GM12891 (cell line): ENCODE results near the gene BEST2.

ENCODE experiments used
- DNase-seq: peaks from one replicate; pipeline ENCODE4 v3.0.0; 2011; ENCODE audit warnings: low spot score; ENCODE audit not compliant: insufficient read length
- FAIRE-seq: peaks from 2 replicates; lab custom pipeline; 2011; peaks lifted over from hg19 to GRCh38; lab: Jason Lieb, UNC
- PAX5 ChIP-seq: IDR thresholded peaks from 2 replicates; pipeline ENCODE4 v1.6.1; 2011; ENCODE audit warnings: low read length, moderate library complexity, mild to moderate bottlenecking; ENCODE audit not compliant: insufficient read depth, severe bottlenecking
- POLR2A ChIP-seq: IDR thresholded peaks from 2 replicates; pipeline ENCODE4 v1.6.1; 2011; ENCODE audit warnings: low read depth, low read length, control low read depth
- POLR2AphosphoS5 ChIP-seq: IDR thresholded peaks from 2 replicates; pipeline ENCODE4 v1.6.1; 2011; ENCODE audit warnings: low read depth, low read length, control low read depth
- POU2F2 ChIP-seq: IDR thresholded peaks from 2 replicates; pipeline ENCODE4 v1.6.1; 2011; ENCODE audit warnings: low read depth, mild to moderate bottlenecking, control low read depth, low read length, moderate library complexity
- SPI1 ChIP-seq: IDR thresholded peaks from 2 replicates; pipeline ENCODE4 v1.6.1; 2011; ENCODE audit warnings: low read depth, low read length, control low read depth
- TAF1 ChIP-seq: IDR thresholded peaks from 2 replicates; pipeline ENCODE4 v1.6.1; 2011; ENCODE audit warnings: low read depth, low read length, control low read depth

The BEST2 gene

DNA sequence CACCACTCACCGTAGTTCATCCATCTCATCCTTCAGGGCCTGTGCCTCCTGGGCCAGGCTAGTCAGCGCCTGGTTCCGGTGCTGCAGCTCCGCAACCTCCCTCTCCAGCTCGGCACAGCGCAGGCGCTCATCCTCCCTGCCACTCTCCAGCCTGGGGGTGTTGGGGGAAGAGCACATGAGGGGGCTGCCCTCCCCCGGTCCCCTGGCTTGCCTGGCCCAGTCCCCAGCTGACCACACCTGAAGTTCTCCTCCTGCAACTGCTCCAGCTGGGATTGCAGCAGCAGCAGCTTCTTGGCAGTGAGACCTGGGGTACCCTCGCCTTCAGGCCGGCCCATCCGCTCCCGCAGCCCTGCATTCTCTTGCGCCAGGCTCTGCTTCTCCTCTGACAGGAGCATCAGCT, 19.3 kb downstream of the BEST2 start:
- TF ChIP-seq POLR2A (no peak), POLR2AphosphoS5 (no peak), PAX5 (no peak), POU2F2 (no peak), TAF1 (no peak), SPI1 (no peak)
- no peak for DNase-seq
- no peak for FAIRE-seq

DNA sequence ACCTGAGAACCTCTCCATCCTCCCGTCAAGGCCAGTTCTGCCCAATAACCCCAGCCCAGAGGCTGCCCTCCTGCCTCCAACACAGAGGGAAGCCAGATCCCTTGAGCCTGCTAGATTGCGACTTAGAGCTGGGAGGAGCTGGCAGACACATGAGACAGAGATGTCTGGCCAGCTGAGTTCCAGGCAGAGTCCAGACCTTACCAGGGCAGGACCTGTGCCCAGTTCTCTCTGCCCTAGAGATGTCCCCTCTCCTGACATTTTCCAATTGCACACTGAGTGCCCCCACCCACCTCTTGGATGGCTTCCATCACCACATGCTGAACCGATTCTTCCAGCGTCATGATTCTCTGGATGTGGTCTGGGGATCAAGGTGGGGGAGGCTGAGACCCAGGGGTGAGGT, 20.7 kb downstream of the BEST2 start:
- DNase-seq (no peak), FAIRE-seq (no peak)
- TF ChIP-seq POLR2AphosphoS5 (no peak), POU2F2 (no peak), SPI1 (no peak), POLR2A (no peak), PAX5 (no peak), TAF1 (no peak)

DNA sequence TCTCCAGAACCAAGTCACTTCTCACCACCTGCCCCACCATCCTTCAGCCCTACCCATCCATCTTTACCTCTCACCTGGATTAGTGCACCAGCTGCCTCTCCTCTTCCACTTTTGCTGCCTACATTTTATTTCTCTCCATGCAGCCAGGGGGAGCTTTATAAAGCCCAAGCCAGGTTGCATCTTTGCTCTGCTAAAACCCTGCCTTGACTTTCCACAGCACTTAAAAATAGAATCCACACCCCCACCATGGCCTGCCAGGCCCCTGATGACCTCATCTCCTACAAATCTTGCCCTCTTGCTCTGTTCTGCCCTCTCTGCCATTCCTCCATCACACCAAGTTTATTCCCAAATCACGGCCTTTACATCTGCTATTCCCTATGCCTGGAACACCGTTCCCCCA, 22.0 kb downstream of the BEST2 start:
- FAIRE-seq (no peak), DNase-seq (no peak)
- TF ChIP-seq POU2F2: no peak
- TF ChIP-seq POLR2AphosphoS5: no peak
- TF ChIP-seq SPI1: no peak
- TF ChIP-seq PAX5: no peak
- TF ChIP-seq POLR2A: no peak
- no peak for TF ChIP-seq TAF1

DNA sequence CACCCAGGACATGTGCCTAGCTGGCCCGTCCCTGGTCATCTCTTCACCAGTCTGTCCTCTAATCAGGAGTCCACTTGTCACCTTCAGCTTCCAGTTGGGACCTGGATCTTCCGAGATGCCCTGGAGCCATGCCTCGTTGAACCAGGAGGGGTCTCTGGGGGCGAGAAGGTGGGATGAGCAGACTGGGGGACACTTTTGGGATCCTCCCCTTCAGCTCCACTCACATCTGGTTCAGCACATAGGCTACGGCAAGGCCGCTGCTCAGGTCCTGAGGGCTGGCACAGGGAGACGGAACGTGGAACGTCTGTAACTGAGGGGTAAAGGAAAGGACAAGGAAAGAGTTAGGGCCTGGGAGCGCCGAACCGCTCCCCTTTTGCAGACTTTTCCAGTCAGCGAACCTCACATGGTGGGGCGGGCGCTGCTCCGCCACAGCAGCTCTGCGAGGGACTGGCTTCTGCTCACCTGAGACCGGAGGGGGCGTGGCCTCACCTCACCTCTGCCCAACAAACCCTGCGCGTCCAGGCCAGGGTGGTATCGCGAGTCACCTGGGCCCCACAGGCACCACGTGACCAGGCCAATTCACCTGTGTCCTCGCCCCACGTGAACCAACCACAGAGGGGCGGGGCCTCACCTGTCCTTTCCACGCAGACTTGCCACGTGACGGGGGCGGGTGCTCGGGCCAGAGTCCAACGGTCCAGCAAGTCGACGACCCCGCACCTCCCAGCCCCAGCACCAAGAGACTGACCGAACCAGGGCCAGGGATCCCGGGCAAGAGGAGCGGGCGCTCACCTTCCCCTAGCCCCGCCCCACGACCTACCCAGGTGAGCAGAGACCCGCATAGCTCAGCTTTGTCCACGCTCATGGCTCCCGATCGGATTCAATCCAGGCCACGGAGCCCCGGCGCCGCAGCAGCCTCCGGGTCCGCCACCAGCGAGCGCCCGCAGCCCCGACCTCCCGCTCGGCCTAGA, 23.3 kb downstream of the BEST2 start, which contains the start of gene HOOK2:
Gene HOOK2 (minus strand): TSS at position 965 of the 968 bp plus-strand sequence. CDS start 103 bp downstream, at position 862.
- FAIRE-seq: no peak
- DNase-seq: no peak

DNA sequence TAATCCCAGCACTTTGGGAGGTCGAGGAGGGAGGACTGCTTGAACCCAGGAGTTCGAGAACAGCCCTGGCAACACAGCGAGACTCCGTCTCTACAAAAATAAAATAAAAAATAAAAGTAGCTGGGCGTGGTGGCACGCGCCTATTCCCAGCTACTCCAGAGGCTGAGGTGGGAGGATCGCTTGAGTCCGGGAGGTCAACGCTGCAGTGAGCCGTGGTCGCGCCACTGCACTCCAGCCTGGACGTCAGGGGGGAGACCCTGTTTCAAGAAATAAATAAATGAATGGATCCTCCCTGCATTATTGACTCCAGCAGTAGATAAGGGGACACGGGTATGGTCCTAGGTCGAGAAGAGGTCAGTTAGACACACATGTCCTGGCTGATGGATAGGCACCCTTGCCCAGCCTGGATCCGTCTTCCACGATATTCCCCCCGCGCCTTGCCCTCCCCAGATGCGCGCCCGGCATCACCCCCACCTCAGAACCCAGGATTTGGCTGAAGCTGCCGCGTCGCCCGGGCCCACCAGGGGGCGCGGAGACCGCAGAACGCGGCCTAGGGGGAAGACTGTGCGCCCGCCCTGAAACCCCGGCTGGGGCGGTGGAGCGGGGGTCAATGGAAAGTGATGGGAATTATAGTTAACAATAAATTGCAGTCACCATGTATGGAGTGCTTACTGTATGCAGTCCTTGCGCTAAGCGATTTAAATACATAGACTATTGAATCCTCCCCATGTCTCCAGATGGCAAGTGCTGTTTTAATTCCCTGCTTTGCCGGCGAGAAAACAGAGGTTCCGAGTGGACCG, 25.8 kb downstream of the BEST2 start:
- peak; percentile 80 for DNase-seq
- peak; percentile 89 for FAIRE-seq
- TF ChIP-seq POU2F2 (0 out of 2 replicates have a peak, but pooled peaks have one; percentile 8), SPI1 (no peak)

More for the DNA sequence above, 23.3 kb downstream of the BEST2 start, which contains the start of gene HOOK2:
- TF ChIP-seq POU2F2: no peak
- no peak for TF ChIP-seq TAF1
- TF ChIP-seq POLR2A: no peak
- no peak for TF ChIP-seq PAX5
- no peak for TF ChIP-seq SPI1
- no peak for TF ChIP-seq POLR2AphosphoS5

DNA sequence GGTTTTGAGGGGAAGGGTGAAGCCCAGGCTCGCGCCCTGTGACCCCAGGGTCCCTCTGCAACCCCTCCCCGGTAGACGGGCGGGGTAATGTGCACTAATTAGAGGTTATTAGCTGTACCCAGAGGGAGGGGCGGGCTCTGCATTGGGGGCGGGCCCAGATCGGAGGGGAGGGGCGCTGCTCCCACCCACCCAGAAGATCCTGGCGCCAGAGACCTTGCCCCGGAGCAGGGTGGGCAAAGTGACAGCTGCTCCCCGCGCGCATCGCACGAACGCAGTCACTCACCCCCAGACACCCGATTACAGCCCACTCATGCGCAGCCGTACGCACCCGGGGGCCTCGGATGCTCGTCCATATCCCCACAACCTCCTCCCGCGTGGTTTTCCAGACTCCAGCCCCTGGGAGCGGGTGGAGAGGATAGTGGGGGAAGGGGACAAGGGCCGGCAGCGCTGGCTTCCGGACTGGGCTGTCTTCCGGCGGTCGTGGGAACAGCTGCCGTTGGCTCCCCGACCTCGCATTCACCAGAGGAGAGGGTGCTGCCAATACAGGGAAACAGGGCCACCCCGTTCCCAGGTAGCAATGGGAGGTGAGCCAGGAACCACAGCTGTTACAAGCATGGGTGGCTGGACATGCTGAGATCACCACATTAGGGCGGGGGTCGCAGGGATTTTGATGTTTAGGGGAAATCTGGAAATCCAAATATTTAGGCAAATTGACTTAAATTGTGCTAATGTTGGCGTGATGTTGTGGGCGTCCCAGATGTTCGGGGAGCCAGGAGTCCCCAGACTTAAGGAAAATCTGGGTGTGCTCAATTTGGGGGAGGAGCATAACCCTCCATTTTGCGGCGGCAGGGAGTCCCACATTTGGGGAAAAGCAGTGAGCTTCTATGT, 26.7 kb downstream of the BEST2 start:
- DNase-seq (no peak), FAIRE-seq (no peak)
- TF ChIP-seq POLR2A: peak; percentile 54
- peak; percentile 42; the same call in 1 of the 2 replicates for TF ChIP-seq POLR2AphosphoS5
- no peak for TF ChIP-seq SPI1

DNA sequence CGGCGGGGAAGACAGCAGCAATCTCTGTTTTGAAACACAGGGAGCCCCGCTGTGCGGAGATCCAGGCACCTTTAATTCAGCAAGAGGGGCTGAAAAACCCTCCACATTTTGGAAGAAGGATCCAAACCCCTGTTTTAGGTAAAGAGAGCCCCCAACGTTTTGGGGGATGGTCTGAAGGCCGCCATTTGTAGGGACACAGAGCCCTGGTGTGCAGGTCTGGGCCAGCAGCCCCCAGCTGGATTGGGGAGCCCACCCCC, 27.2 kb downstream of the BEST2 start:
- no peak for DNase-seq
- no peak for FAIRE-seq
- TF ChIP-seq POLR2A (no peak), TAF1 (no peak), POU2F2 (no peak), PAX5 (no peak), POLR2AphosphoS5 (no peak), SPI1 (no peak)

DNA sequence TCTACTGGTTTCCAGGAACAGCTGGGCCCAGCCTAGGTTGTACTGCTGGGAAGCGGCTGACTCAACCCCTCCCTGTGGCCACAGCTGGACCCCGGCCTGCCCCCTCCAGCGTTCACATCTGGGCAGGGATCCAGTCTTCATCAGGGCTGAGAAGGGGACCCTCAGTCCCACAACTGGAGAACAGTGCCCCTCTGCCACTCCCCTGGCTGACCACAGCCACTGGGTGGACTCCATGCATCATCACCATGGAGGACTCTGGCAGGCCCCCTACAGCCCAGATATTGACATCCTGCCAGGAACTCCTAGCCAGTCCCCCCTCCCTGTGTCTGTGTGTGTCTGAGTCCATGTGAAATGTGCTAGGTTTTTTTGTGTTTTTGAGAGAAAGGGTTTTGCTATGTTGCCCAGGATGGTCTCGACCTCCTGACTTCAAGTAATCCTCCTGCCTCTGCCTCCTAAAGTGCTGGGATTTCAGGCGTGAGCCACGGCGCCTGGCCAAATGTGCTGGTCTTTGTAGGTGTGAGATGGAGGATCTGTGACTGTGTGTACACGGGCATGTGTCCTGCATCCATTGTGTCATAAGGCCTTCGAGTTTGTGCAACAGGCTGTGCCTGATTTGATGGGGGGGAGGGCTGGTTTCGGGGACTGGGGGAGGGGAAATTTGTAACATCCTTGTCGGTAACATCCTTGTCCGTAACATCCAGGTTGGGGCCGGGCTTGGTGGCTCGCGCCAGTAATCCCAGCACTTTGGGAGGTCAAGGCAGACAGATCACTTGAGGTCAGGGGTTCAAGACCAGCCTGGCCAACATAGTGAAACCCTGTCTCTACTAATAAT, 27.8 kb downstream of the BEST2 start:
- DNase-seq (no peak), FAIRE-seq (peak; percentile 38)
- TF ChIP-seq POU2F2 (no peak), PAX5 (no peak), POLR2A (no peak), SPI1 (no peak), POLR2AphosphoS5 (no peak), TAF1 (no peak)

DNA sequence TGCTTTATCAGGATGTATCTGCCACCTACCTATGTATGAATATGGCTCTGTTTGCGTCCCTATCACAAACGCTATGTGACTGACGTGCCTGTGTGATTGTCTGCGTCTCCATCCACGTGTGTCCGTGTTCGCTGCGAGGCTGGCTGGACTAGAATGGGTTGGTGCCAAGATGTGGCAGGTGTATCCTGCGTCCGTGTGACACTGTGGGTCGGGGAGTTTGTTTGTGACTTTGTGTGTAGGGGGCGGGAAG, 30.5 kb downstream of the BEST2 start:
- FAIRE-seq: no peak
- TF ChIP-seq SPI1 (no peak), PAX5 (no peak), POU2F2 (no peak), POLR2A (0 out of 2 replicates have a peak, but pooled peaks have one; percentile 23), POLR2AphosphoS5 (no peak)

More for the DNA sequence above, 30.5 kb downstream of the BEST2 start:
- no peak for DNase-seq
